Thyroid gland (tissue), 4 donors: ENCODE measurements around the gene SLC8A1.

Source experiments
- CTCF ChIP-seq, 6 experiments: fragments of 200-600 bp in 3 of 6; fragments of 450-650 bp in 3 of 6; sonication (generic) in 3 of 6; IDR thresholded peaks; one replicate each; pipeline ENCODE4 v1.5.1; 2016 to 2019; ENCODE audit warnings: antibody characterized with exemption in 6 of 6, mild to moderate bottlenecking in 2 of 6, inconsistent platforms in 1 of 6, moderate library complexity in 1 of 6
- POLR2A ChIP-seq, 2 donors: fragments of 450-650 bp; IDR thresholded peaks; one replicate each; pipeline ENCODE4 v1.6.1; 2017; ENCODE audit warnings: antibody characterized with exemption in 2 of 2, mild to moderate bottlenecking in 2 of 2, moderate library complexity in 1 of 2

- TF ChIP-seq CTCF (IDR thresholded peaks at IDR 0.05) (no peak), POLR2A (IDR thresholded peaks at IDR 0.05) (no peak)
These were observed 48.6 kb downstream of the SLC8A1 start for GRCh38 chr2:40403233-40403836.
